Epithelial cell of proximal tubule (primary cell): ENCODE data around the gene COQ9. TPM values are rescaled to one million over a fixed set of nuclear protein-coding genes. Genes with fewer than 3 reads are reported as not detected.

Source experiments
- DNase-seq: peaks from one replicate; pipeline ENCODE4 v3.0.0-alpha.2; 2011; ENCODE audit warnings: low read depth
- H3K4me3 ChIP-seq: 2 replicates; pipeline ENCODE4 v1.5.1; 2011; ENCODE audit warnings: low read depth, mild to moderate bottlenecking, low read length
- total RNA-seq: library from RNA; depleted of rRNA; stranded (reverse); fragments of >200 nt; gene quantifications from 2 replicates; pipeline ENCODE4 v1.2.3, GENCODE V29; 2015
- TF ChIP-seq, protein P1 (sequence below): conservative IDR thresholded peaks from 2 replicates; pipeline ENCODE4 v1.5.1; 2012; ENCODE audit warnings: low read depth, mild to moderate bottlenecking, low read length

The COQ9 gene
- total RNA-seq, 1 donor from 2014 or later, result 40.0 TPM

DNA sequence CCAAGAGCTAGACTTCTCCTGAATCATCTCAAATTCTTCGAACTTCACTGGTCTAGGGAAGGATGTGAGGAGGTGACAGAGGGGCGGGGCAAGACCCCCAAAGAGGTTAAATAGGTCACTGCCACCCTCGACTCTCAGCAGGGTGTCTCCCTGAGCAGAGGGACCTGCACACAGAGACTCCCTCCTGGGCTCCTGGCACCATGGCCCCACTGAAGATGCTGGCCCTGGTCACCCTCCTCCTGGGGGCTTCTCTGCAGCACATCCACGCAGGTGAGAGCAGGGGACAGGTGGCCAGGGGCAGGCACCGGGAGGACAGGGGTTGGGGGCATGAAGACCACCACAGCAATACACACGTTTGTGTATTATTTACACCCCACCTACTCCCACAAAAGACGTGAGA is 33.5 kb upstream of the COQ9 start:
- DNase-seq, result no peak
- TF ChIP-seq, protein P1, sequence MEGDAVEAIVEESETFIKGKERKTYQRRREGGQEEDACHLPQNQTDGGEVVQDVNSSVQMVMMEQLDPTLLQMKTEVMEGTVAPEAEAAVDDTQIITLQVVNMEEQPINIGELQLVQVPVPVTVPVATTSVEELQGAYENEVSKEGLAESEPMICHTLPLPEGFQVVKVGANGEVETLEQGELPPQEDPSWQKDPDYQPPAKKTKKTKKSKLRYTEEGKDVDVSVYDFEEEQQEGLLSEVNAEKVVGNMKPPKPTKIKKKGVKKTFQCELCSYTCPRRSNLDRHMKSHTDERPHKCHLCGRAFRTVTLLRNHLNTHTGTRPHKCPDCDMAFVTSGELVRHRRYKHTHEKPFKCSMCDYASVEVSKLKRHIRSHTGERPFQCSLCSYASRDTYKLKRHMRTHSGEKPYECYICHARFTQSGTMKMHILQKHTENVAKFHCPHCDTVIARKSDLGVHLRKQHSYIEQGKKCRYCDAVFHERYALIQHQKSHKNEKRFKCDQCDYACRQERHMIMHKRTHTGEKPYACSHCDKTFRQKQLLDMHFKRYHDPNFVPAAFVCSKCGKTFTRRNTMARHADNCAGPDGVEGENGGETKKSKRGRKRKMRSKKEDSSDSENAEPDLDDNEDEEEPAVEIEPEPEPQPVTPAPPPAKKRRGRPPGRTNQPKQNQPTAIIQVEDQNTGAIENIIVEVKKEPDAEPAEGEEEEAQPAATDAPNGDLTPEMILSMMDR, result no peak
- no peak overlapping the region for H3K4me3 ChIP-seq

DNA sequence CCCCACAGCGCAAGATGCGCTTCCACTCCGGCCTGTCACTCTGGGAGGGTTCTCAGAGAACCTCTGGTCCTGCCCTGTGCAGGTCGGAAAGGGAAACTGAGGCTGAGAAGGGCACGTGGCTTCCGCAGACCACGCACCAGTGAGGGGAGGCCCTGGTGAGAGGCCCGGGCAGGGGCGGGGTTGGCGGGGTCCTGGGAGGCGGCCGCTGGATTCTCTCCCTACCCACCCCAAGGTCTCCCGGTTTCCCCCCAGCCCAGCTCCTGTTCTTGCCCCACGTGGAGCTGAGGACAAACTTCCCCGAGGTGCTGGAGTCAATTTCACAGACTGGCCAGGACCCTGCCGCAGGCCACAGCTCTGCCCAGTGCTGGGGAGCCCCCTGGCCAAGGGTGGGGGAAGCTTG is 31.2 kb upstream of the COQ9 start:
- DNase-seq, result no peak
- TF ChIP-seq, protein P1, result no peak
- H3K4me3 ChIP-seq, result no peak overlapping the region

DNA sequence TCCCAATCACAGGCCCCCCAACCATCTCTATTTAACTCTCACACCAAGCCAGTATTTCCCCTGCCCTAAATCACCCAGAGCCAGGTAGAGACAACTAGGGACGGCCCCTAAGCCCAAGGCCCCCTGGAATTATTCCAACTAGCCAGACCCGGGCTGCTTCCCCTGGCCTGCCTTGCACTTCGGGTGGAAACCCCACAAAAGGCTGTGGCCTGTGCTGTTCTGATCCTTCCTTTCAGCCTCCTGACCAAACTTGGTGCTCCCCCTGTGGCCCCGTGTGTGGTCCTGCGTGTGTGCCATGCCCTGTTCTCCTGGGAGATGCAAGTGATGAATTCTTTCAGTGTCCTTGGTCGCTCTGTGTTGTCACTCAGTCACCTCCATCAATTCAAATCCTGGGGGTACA is 27.8 kb upstream of the COQ9 start:
- TF ChIP-seq, protein P1, result no peak
- no peak for DNase-seq
- H3K4me3 ChIP-seq, result no peak overlapping the region

DNA sequence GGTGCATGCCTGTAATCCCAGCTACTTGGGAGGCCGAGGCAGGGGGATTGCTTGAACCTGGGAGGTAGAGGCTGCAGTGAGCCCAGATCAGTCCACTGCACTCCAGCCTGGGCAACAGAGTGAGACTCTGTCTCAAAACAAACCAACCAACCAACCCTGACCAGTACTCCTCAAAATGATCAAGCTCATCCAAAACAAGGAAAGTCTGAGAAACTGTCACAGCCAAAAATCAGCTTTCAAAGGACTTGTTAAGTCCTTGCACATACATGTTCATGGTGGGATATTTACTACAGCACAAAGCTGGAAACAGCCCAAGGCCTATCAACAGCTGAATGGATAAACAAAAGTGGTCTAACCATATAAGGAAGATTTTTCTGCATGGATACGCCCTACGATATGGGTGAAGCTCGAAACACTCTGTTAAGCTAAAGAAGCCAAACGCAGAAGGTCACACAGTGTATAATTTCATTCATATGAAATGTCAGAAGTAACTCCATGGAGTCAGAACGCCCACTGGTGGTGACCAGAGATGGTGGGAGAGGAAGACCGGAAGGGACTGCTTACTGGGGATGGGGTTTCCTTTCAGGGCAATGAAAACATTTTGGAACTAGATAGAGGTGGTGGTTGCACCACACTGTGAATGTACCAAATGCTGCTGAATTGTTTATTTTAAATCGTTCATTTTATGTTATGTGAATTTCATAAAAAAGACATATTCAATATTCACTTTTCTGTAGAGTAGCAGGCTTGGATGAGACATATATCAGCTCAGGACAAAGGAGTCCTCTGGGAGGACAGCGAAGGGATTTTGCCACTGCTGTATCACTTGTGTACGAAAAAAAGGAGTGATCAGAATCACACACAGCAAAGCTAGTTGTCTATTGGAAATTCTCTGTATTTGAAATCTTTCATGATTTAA is 25.0 kb upstream of the COQ9 start:
- DNase-seq, result no peak
- no peak overlapping the region for H3K4me3 ChIP-seq
- TF ChIP-seq, protein P1, result peak; percentile 76

DNA sequence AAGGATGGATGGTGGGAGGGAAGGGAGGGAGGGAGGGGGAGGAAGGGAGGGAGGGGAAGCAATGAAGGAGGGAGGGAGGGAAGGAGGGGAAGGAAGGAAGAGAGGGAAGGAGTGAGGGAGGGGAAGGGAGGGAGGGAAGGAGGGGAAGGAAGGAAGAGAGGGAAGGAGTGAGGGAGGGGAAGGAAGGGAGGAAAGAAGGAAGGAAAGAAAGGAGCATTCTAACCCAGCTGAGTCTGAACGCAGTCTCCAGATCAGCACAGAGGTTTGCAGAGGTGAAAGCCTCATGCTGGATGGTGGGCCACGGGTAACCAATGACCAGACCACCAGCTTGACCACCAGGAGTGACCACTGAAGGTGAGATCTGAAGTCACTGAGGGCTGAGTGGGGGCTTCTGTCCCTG is 24.1 kb upstream of the COQ9 start:
- TF ChIP-seq, protein P1, result no peak
- no peak for DNase-seq

DNA sequence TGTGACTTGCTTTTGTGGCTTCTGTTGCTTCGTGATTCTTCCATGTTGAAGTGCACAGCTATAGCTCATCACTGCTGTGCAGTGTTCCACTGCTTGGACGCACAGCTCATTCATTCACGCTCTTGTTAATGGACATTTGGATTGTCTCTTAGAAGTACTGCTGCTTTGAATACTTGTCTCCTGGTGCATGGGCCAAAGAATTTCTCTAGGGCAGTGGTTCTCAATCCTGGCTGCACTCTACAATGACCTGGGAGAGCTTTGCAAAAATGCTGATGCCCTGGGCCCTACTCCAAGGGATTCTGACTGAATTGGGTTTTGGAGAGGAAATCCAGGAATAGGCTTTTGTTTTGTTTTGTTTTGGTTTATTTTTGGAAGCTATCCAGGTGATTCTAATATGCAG is 22.7 kb upstream of the COQ9 start:
- TF ChIP-seq, protein P1, result no peak
- H3K4me3 ChIP-seq, result no peak overlapping the region
- DNase-seq, result no peak

More for the DNA sequence above, 24.1 kb upstream of the COQ9 start:
- no peak overlapping the region for H3K4me3 ChIP-seq

DNA sequence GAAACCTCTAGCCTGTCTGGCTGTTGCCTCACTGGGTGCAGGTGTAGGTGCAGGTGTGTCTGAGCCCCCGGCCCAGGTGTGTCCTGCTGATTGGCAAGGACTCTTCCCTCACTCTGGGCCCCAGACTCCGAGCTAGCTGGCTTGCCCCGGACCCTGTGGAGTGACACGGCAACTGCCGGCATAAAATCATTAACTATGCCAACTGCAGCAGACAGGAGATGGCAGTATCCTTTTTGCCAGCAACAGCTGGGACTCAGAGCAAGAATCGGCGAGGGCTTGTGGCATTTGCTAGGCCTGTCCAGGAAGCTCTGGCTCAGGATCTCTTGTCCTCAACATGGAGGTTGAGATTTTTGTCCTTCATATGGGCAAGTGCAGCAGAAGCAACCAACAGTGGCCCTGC is 20.9 kb upstream of the COQ9 start:
- H3K4me3 ChIP-seq, result no peak overlapping the region
- TF ChIP-seq, protein P1, result no peak
- DNase-seq, result no peak
